Skeletal muscle tissue (tissue), 4 donors: Measurements from ENCODE around the gene KCNMA1. TPM values are rescaled to one million over a fixed set of nuclear protein-coding genes. Genes with fewer than 3 reads are reported as not detected.

Experiments used
- H3K27ac ChIP-seq: one replicate; pipeline ENCODE4 v1.7.0; 2013; ENCODE audit warnings: mild to moderate bottlenecking, low read depth, low read length, inconsistent platforms
- H3K27me3 ChIP-seq, 3 donors: one replicate each; pipeline ENCODE4 v1.7.0; 2013; ENCODE audit warnings: low read length in 3 of 3; ENCODE audit not compliant: control insufficient read depth in 3 of 3, insufficient read depth in 3 of 3
- H3K36me3 ChIP-seq, 3 donors: one replicate each; pipeline ENCODE4 v1.7.0; 2013; ENCODE audit warnings: low read length in 3 of 3; ENCODE audit not compliant: control insufficient read depth in 3 of 3, insufficient read depth in 3 of 3
- H3K4me1 ChIP-seq, 3 donors: one replicate each; pipeline ENCODE4 v1.7.0; 2013; ENCODE audit warnings: low read length in 3 of 3, mild to moderate bottlenecking in 3 of 3; ENCODE audit not compliant: control insufficient read depth in 3 of 3, insufficient read depth in 3 of 3
- H3K4me3 ChIP-seq, 3 donors: one replicate each; pipeline ENCODE4 v1.7.0; 2013; ENCODE audit warnings: low read length in 3 of 3
- H3K9ac ChIP-seq, 3 donors: one replicate each; pipeline ENCODE4 v1.7.0; 2013; ENCODE audit warnings: low read length in 3 of 3, mild to moderate bottlenecking in 3 of 3, moderate library complexity in 2 of 3, low read depth in 1 of 3
- H3K9me3 ChIP-seq, 3 donors: one replicate each; pipeline ENCODE4 v1.7.0; 2013; ENCODE audit warnings: low read length in 3 of 3; ENCODE audit not compliant: control insufficient read depth in 3 of 3
- total RNA-seq: library from RNA; depleted of rRNA; stranded (reverse); fragments of >200 nt; gene quantifications from one replicate; pipeline ENCODE4 v1.2.3, GENCODE V29; 2014
- donor health status: Osteomylitis.

Gene KCNMA1
- total RNA-seq, 1 donor from 2014 or later = 18.8 TPM

GRCh38 chr10:77086081-77086480 lies 551.5 kb downstream of the KCNMA1 start:
- H3K27me3 ChIP-seq = no peaks in the 10 kb centered on the region
- H3K9ac ChIP-seq = no peak overlapping the region

GRCh38 chr10:77085344-77085743 lies 552.3 kb downstream of the KCNMA1 start:
- Histone ChIP-seq H3K4me1 (peaks cover 2 to 9% (median 3%) of the 10 kb centered on the region in 3 donors), H3K27ac (no peak overlapping the region), H3K9ac (no peak overlapping the region), H3K4me3 (no peak overlapping the region), H3K9me3 (no peaks in the 10 kb centered on the region), H3K36me3 (peaks cover 6 to 22% (median 6%) of the 10 kb centered on the region in 3 donors), H3K27me3 (no peaks in the 10 kb centered on the region)

More at GRCh38 chr10:77086081-77086480, 551.5 kb downstream of the KCNMA1 start:
- H3K9me3 ChIP-seq = no peaks in the 10 kb centered on the region
- H3K4me1 ChIP-seq = peaks cover 2 to 9% (median 3%) of the 10 kb centered on the region in 3 donors
- no peak overlapping the region for H3K27ac ChIP-seq
- H3K4me3 ChIP-seq = no peak overlapping the region
- peaks cover 6 to 25% (median 6%) of the 10 kb centered on the region in 3 donors for H3K36me3 ChIP-seq

GRCh38 chr10:77084431-77085144 lies 553.0 kb downstream of the KCNMA1 start:
- Histone ChIP-seq H3K4me1 (peaks cover 2 to 9% (median 3%) of the 10 kb centered on the region in 3 donors), H3K36me3 (peaks cover 0 to 17% (median 4%) of the 10 kb centered on the region in 3 donors), H3K27me3 (no peaks in the 10 kb centered on the region), H3K4me3 (no peak overlapping the region), H3K27ac (no peak overlapping the region), H3K9me3 (no peaks in the 10 kb centered on the region), H3K9ac (no peak overlapping the region)

- Histone ChIP-seq H3K36me3 (peaks cover 0 to 21% (median 7%) of the 10 kb centered on the region in 3 donors), H3K4me3 (no peak overlapping the region), H3K4me1 (peaks cover 2 to 9% (median 3%) of the 10 kb centered on the region in 3 donors), H3K27me3 (no peaks in the 10 kb centered on the region), H3K27ac (no peak overlapping the region), H3K9me3 (no peaks in the 10 kb centered on the region), H3K9ac (no peak overlapping the region)
Measured at GRCh38 chr10:77082601-77083252, 554.9 kb downstream of the KCNMA1 start.

GRCh38 chr10:77081481-77081891 lies 556.1 kb downstream of the KCNMA1 start:
- no peak overlapping the region for H3K27ac ChIP-seq
- peaks cover 0 to 28% (median 7%) of the 10 kb centered on the region in 3 donors for H3K36me3 ChIP-seq
- H3K4me3 ChIP-seq = no peak overlapping the region
- no peaks in the 10 kb centered on the region for H3K9me3 ChIP-seq
- peaks cover 2 to 9% (median 3%) of the 10 kb centered on the region in 3 donors for H3K4me1 ChIP-seq
- no peak overlapping the region for H3K9ac ChIP-seq
- H3K27me3 ChIP-seq = no peaks in the 10 kb centered on the region

- Histone ChIP-seq H3K36me3 (peaks cover 0 to 26% (median 4%) of the 10 kb centered on the region in 3 donors), H3K4me3 (no peak overlapping the region), H3K27ac (no peak overlapping the region), H3K9me3 (no peaks in the 10 kb centered on the region), H3K4me1 (peaks cover 2 to 9% (median 3%) of the 10 kb centered on the region in 3 donors), H3K27me3 (no peaks in the 10 kb centered on the region), H3K9ac (no peak overlapping the region)
Measured at GRCh38 chr10:77080361-77081027, 557.1 kb downstream of the KCNMA1 start.

GRCh38 chr10:77079592-77080300 lies 557.9 kb downstream of the KCNMA1 start:
- H3K36me3 ChIP-seq = peaks cover 0 to 26% (median 4%) of the 10 kb centered on the region in 3 donors
- H3K4me3 ChIP-seq = no peak overlapping the region
- no peak overlapping the region for H3K9ac ChIP-seq
- H3K27ac ChIP-seq = no peak overlapping the region
- no peaks in the 10 kb centered on the region for H3K27me3 ChIP-seq
- H3K9me3 ChIP-seq = no peaks in the 10 kb centered on the region
- H3K4me1 ChIP-seq = peaks cover 2 to 6% (median 3%) of the 10 kb centered on the region in 3 donors

GRCh38 chr10:77077316-77077945 lies 560.2 kb downstream of the KCNMA1 start:
- Histone ChIP-seq H3K4me3 (no peak overlapping the region), H3K27me3 (no peaks in the 10 kb centered on the region), H3K27ac (no peak overlapping the region)

GRCh38 chr10:77075926-77076325 lies 561.7 kb downstream of the KCNMA1 start:
- peaks cover 2 to 35% (median 10%) of the 10 kb centered on the region in 3 donors for H3K36me3 ChIP-seq
- H3K9ac ChIP-seq = no peak overlapping the region
- H3K9me3 ChIP-seq = no peaks in the 10 kb centered on the region
- H3K4me3 ChIP-seq = no peak overlapping the region
- no peaks in the 10 kb centered on the region for H3K27me3 ChIP-seq
- H3K27ac ChIP-seq = no peak overlapping the region
- H3K4me1 ChIP-seq = peaks cover 0 to 9% (median 0%) of the 10 kb centered on the region in 3 donors

More at GRCh38 chr10:77077316-77077945, 560.2 kb downstream of the KCNMA1 start:
- H3K4me1 ChIP-seq = peaks cover 0 to 4% (median 0%) of the 10 kb centered on the region in 3 donors
- H3K9me3 ChIP-seq = no peaks in the 10 kb centered on the region
- no peak overlapping the region for H3K9ac ChIP-seq
- H3K36me3 ChIP-seq = peaks cover under 1 to 25% (median 5%) of the 10 kb centered on the region in 3 donors
